GM21526 (cell line): ENCODE results near the gene TXLNG.

Experiments used
- ATAC-seq: cut with Tn5 transposase; IDR thresholded peaks from one replicate; pipeline ENCODE4 v1.9.1; 2021; ENCODE audit warnings: moderate library complexity; ENCODE audit not compliant: unreplicated experiment, low FRiP score

Gene TXLNG

GRCh38 chrX:16870095-16870861 lies 84.0 kb downstream of the TXLNG start, which contains the start of gene RBBP7:
Gene RBBP7, minus strand, starts transcription at chrX:16870362. Its CDS starts 309 bp downstream, at chrX:16870053.
- ATAC-seq = peak; percentile 86

- peak; percentile 20 for ATAC-seq
Measured at GRCh38 chrX:16870862-16871815, 84.9 kb downstream of the TXLNG start.

- ATAC-seq = no peak
Measured at GRCh38 chrX:16873106-16873505, 86.8 kb downstream of the TXLNG start.

GRCh38 chrX:16874458-16875095 lies 88.3 kb downstream of the TXLNG start:
- no peak for ATAC-seq

GRCh38 chrX:16876696-16877095 lies 90.4 kb downstream of the TXLNG start:
- no peak for ATAC-seq

GRCh38 chrX:16882169-16882568 lies 95.9 kb downstream of the TXLNG start:
- ATAC-seq = peak; percentile 59

DNA sequence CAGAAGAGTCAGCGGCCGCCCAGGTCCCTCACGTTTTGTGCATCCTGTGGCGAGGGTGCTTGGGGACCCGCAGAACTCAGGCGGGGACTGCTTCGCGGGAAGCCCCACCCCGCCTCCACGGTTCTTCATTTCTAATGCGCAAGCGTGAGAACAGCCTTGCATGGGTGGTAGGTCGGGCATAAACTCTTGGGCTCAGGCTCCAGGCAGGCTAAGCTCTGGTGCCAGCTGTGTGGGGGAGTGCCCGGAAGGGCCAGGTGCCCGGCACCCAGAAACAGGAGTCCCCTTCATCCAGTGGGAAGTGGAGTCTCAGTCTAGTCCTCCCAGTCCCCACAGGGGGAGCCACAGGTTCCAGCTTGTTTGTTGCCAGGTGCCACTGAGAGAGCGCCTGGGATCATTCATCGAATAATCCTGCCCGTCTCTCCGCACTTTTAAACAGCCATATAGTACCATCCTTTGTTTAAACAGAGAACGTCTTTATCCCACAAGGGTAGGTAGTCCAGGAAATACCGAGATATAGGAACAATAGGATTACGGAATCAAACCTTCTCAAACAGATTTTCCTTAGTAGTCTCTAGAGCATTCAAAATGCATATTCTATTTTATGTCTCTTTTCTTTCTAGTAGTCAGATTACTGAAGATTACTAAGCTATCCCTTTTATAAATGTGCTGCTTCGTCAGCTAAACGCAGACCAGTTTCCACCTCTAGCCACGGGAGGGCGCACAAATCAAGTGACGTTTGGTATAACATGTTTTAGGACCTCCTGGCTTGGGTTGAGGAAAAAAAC lies 96.6 kb downstream of the TXLNG start:
- ATAC-seq = peak; percentile 59

- no peak for ATAC-seq
Measured at GRCh38 chrX:16883487-16883804, 97.2 kb downstream of the TXLNG start.

GRCh38 chrX:16885628-16886027 lies 99.4 kb downstream of the TXLNG start:
- ATAC-seq = no peak

- peak; percentile 80 for ATAC-seq
Measured at GRCh38 chrX:16892504-16893362, 106.5 kb downstream of the TXLNG start.
